Skeletal muscle satellite cell (primary cell): ENCODE results near the gene CRP. TPM values are rescaled to one million over a fixed set of nuclear protein-coding genes. Genes with fewer than 3 reads are reported as not detected.

Source experiments
- H3K27me3 ChIP-seq: 2 replicates; pipeline ENCODE4 v1.7.0; 2013; ENCODE audit warnings: low read length; ENCODE audit not compliant: control insufficient read depth, insufficient read depth
- H3K36me3 ChIP-seq: 2 replicates; pipeline ENCODE4 v1.7.0; 2013; ENCODE audit warnings: mild to moderate bottlenecking, control low read depth, low read length; ENCODE audit not compliant: insufficient read depth
- H3K4me1 ChIP-seq: 2 replicates; pipeline ENCODE4 v1.7.0; 2013; ENCODE audit warnings: low read length; ENCODE audit not compliant: control insufficient read depth, insufficient read depth
- H3K4me2 ChIP-seq: 2 replicates; pipeline ENCODE4 v1.7.0; 2013; ENCODE audit warnings: mild to moderate bottlenecking, low read length
- H3K4me3 ChIP-seq: 2 replicates; pipeline ENCODE4 v1.7.0; 2013; ENCODE audit warnings: low read length
- H3K9ac ChIP-seq: 2 replicates; pipeline ENCODE4 v1.7.0; 2013; ENCODE audit warnings: mild to moderate bottlenecking, low read depth, low read length, moderate library complexity
- H3K9me3 ChIP-seq: replicated peaks from 2 replicates; pipeline ENCODE4 v1.7.0; 2013; ENCODE audit warnings: mild to moderate bottlenecking, control low read depth, low read length
- total RNA-seq: library from RNA; depleted of rRNA; stranded (reverse); fragments of >200 nt; gene quantifications from 2 replicates; pipeline ENCODE4 v1.2.3, GENCODE V29; 2012; rRNA removed

CRP gene
- total RNA-seq: not detected in 2 replicates

DNA sequence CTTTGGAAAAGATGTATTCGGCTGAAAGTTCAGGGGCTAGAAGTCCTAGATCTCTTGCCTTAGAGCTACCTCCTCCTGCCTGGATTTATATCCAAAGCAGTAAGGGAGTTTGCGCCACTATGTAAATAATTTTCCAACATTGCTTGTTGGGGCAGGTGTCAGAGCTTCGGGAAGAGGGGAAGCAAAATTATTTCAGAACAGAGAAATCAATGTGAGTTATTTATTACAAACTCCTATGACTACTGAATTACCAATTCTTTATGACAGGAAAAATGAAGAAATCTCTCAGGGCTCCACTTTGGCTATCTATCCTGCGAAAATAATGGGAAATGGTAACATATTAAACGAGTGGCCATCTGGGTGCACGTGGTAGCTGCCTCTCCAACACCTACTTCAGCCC is at the start of gene CRP:
CRP (minus strand) TSS at position 61 of the 400 bp plus-strand sequence. CDS start 104 bp downstream, outside the sequence.
- no peaks in the 10 kb centered on the region for H3K4me1 ChIP-seq
- no peak within 1 kb of the TSS for H3K4me3 ChIP-seq
- no peaks in the 10 kb centered on the region for H3K9me3 ChIP-seq
- no peaks in the 10 kb centered on the region for H3K36me3 ChIP-seq
- H3K9ac ChIP-seq: no peak within 1 kb of the TSS
- no peak within 1 kb of the TSS for H3K4me2 ChIP-seq
- no peaks in the 10 kb centered on the region for H3K27me3 ChIP-seq

DNA sequence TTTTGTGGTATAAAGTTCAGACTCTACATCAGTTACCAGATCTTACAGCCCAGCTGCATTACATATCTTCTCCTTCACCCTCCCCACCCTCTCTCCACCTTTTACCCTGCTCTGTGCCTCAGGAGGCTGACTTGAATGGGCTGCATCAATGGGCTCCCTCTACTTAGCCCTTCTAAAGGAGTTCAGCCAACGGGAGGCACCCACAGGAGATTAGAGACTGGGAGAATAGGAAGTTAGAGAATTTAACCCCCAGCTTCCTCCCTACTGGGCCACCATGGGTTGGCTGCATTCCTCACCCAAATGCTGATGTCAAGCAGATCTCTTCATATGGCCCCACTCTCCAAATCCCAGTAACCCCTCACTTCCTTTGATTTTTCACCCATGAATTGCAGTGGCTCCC is 49.3 kb upstream of the CRP start:
- no peaks in the 10 kb centered on the region for H3K4me1 ChIP-seq
- H3K4me2 ChIP-seq: no peak overlapping the region
- H3K9me3 ChIP-seq: no peaks in the 10 kb centered on the region
- no peaks in the 10 kb centered on the region for H3K27me3 ChIP-seq
- H3K4me3 ChIP-seq: no peak overlapping the region
- no peak overlapping the region for H3K9ac ChIP-seq
- H3K36me3 ChIP-seq: no peaks in the 10 kb centered on the region

- Histone ChIP-seq H3K4me2 (no peak overlapping the region), H3K4me3 (no peak overlapping the region), H3K9me3 (no peaks in the 10 kb centered on the region), H3K4me1 (peaks cover 4% of the 10 kb centered on the region), H3K36me3 (no peaks in the 10 kb centered on the region), H3K9ac (no peak overlapping the region), H3K27me3 (no peaks in the 10 kb centered on the region)
Observed at GRCh38 chr1:159756397-159756796, 42.0 kb upstream of the CRP start.

DNA sequence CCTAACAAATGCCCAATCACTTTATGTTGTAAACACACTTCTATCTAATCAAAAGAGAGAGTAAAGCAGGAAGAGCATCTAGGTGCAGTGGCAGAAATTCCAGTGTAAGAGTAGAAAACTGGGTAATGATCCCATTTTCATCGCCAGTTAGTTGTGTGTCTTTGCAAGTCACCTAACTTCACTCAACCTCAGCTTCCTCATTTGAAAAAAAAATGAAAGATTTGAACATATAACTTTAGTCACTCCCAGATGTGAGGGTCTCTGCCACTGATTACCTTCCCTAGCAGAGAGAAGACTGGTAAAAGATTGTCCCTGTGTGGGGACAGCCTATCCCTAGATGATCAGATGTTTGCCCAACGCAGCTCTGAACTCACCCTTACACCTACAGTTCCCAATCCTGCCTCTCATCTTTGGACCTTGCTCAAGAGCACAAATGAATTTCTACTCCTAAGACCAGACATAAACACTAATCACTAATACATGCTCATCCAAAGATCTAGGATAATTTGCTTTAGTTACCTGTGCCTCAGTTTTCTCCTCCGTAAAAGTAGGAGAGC is 41.1 kb upstream of the CRP start:
- Histone ChIP-seq H3K36me3 (no peaks in the 10 kb centered on the region), H3K9me3 (no peaks in the 10 kb centered on the region), H3K4me2 (no peak overlapping the region), H3K9ac (no peak overlapping the region), H3K4me1 (peaks cover 4% of the 10 kb centered on the region), H3K4me3 (no peak overlapping the region), H3K27me3 (no peaks in the 10 kb centered on the region)

GRCh38 chr1:159753386-159753785 is 39.0 kb upstream of the CRP start:
- Histone ChIP-seq H3K4me1 (peaks cover 4% of the 10 kb centered on the region), H3K9ac (no peak overlapping the region), H3K9me3 (no peaks in the 10 kb centered on the region), H3K27me3 (no peaks in the 10 kb centered on the region), H3K4me2 (no peak overlapping the region), H3K36me3 (no peaks in the 10 kb centered on the region), H3K4me3 (no peak overlapping the region)

GRCh38 chr1:159752135-159752580 is 37.8 kb upstream of the CRP start:
- H3K36me3 ChIP-seq: no peaks in the 10 kb centered on the region
- no peaks in the 10 kb centered on the region for H3K9me3 ChIP-seq
- no peaks in the 10 kb centered on the region for H3K27me3 ChIP-seq
- H3K9ac ChIP-seq: no peak overlapping the region
- peaks cover 4% of the 10 kb centered on the region for H3K4me1 ChIP-seq
- H3K4me3 ChIP-seq: no peak overlapping the region
- H3K4me2 ChIP-seq: no peak overlapping the region

GRCh38 chr1:159751031-159751430 is 36.6 kb upstream of the CRP start:
- H3K36me3 ChIP-seq: no peaks in the 10 kb centered on the region
- no peak overlapping the region for H3K9ac ChIP-seq
- no peaks in the 10 kb centered on the region for H3K27me3 ChIP-seq
- no peak overlapping the region for H3K4me2 ChIP-seq
- H3K9me3 ChIP-seq: no peaks in the 10 kb centered on the region
- H3K4me1 ChIP-seq: peaks cover 4% of the 10 kb centered on the region
- no peak overlapping the region for H3K4me3 ChIP-seq

GRCh38 chr1:159750621-159751020 is 36.2 kb upstream of the CRP start:
- Histone ChIP-seq H3K4me1 (peaks cover 4% of the 10 kb centered on the region), H3K4me3 (no peak overlapping the region), H3K4me2 (no peak overlapping the region), H3K9me3 (no peaks in the 10 kb centered on the region), H3K9ac (no peak overlapping the region), H3K27me3 (no peaks in the 10 kb centered on the region), H3K36me3 (no peaks in the 10 kb centered on the region)

- no peaks in the 10 kb centered on the region for H3K9me3 ChIP-seq
- H3K4me2 ChIP-seq: no peak overlapping the region
- peaks cover 4% of the 10 kb centered on the region for H3K4me1 ChIP-seq
- no peak overlapping the region for H3K4me3 ChIP-seq
- H3K27me3 ChIP-seq: no peaks in the 10 kb centered on the region
- no peak overlapping the region for H3K9ac ChIP-seq
- H3K36me3 ChIP-seq: no peaks in the 10 kb centered on the region
Observed at GRCh38 chr1:159749630-159750029, 35.2 kb upstream of the CRP start.

DNA sequence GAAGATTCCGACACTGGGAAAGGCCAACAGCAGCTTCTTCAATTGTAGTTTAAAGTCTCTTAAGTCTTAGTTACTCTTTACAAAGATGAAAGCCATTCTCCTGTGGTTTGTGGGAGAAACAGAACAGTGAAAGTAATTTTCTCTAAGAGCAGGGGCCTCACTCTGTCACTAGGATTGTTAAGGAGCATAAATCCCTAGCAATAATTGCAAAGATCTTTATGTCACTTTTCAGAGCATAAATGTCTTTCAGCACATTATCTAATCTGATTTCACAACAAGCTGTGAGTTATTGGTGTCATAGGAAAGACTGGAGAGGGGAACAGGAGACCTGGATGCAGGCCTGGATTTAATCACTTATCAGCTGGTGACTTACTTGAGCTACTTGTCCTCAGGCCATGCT is 34.0 kb upstream of the CRP start:
- Histone ChIP-seq H3K4me1 (peaks cover 4% of the 10 kb centered on the region), H3K9ac (no peak overlapping the region), H3K4me2 (no peak overlapping the region), H3K36me3 (no peaks in the 10 kb centered on the region), H3K9me3 (no peaks in the 10 kb centered on the region), H3K27me3 (no peaks in the 10 kb centered on the region), H3K4me3 (no peak overlapping the region)

DNA sequence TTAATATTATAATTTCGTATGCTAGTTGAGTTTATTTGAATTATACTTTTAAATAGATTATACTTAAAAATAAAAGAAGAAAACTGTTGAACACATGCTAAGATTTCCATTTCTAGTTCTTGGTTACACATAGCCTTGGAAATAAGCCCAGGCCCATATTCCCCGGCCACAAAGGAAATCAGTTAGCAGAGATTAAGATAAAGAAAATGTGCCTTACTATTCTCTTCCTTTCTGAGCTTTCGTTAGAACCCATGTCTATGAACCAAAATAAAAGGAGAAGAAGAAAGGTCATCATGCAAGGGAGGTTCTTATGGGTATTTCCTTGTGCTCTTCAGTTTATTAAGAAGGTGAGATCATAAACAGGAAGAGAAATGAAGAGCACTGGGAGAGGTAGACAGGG is 32.3 kb upstream of the CRP start:
- Histone ChIP-seq H3K4me1 (no peaks in the 10 kb centered on the region), H3K9me3 (no peaks in the 10 kb centered on the region), H3K9ac (no peak overlapping the region), H3K36me3 (no peaks in the 10 kb centered on the region), H3K4me3 (no peak overlapping the region), H3K4me2 (no peak overlapping the region), H3K27me3 (no peaks in the 10 kb centered on the region)

GRCh38 chr1:159743651-159744410 is 29.4 kb upstream of the CRP start:
- H3K9ac ChIP-seq: no peak overlapping the region
- no peaks in the 10 kb centered on the region for H3K27me3 ChIP-seq
- H3K36me3 ChIP-seq: no peaks in the 10 kb centered on the region
- H3K4me1 ChIP-seq: no peaks in the 10 kb centered on the region
- H3K4me3 ChIP-seq: no peak overlapping the region
- no peak overlapping the region for H3K4me2 ChIP-seq
- H3K9me3 ChIP-seq: no peaks in the 10 kb centered on the region
